ENCODE measurements around the gene EMC7.
A peak's percentile ranks its signal among the peaks of the same experiment; 100 is the strongest.

The EMC7 gene

DNA sequence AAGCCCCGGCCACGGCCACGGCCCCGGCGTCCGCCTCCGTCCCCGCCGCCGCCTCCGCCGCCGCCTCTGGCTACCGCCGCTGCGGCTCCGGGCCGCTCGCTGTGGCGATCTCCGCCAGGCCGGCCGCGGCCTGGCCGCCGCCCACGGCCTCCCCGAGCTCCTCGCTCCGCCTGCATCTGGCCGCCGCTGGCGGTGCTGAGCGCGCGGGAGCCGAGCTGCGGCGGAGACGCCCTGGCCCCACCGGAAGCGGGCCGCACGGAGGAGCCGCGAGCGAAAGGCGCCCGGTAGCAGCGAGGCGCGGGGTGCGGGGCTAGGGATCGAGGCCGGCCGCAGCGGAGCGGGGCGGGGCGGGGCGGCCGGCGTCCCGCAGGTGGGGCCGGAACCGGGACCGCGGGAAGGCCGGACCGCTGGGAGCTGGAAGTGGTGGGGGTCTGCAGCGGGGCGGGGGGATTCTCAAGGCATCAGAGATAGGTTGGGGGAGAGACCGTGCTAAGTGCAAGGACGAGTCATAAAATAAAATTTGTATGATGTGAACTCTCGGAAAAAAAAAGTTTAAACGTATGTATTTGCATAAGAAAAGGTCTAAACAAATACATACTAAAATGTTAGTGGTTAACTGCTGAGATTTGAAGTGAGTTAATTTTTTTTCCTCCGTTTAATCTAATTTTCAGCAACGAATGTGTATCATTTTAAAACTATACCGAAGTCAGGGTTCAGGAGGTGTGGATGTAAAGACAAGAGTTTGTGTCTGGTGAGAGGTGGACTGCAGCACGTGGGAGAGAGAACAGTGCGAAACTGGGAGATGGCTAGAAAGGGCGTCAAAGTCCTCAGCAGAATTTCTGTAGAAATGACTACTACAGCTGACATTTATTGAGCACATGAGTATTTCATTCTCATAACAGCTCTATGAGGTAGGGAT is 62.5 kb downstream of the EMC7 start, which contains the start of gene AVEN:
AVEN (minus strand) TSS at position 334 of the 919 bp plus-strand sequence; CDS start at position 176, 158 bp downstream.
- no peaks in the 10 kb centered on the region for H3K9me3 Mint-ChIP-seq
- intact Hi-C loops (cut with micrococcal nuclease) = loop anchor here (2.0 kb wide), 1 partner anchor 62 kb away; the partner anchor contains the start of gene EMC7
- peaks cover 16% of the 10 kb centered on the region for H3K4me1 Mint-ChIP-seq (ENCODE audit: low read depth)
- peak within 1 kb of the TSS; percentile 83 for H3K27ac Mint-ChIP-seq
- H3K4me3 Mint-ChIP-seq = peak within 1 kb of the TSS; percentile 86
- H3K27me3 Mint-ChIP-seq = no peaks in the 10 kb centered on the region
- H3K36me3 Mint-ChIP-seq (ENCODE audit: low read depth) = no peaks in the 10 kb centered on the region

DNA sequence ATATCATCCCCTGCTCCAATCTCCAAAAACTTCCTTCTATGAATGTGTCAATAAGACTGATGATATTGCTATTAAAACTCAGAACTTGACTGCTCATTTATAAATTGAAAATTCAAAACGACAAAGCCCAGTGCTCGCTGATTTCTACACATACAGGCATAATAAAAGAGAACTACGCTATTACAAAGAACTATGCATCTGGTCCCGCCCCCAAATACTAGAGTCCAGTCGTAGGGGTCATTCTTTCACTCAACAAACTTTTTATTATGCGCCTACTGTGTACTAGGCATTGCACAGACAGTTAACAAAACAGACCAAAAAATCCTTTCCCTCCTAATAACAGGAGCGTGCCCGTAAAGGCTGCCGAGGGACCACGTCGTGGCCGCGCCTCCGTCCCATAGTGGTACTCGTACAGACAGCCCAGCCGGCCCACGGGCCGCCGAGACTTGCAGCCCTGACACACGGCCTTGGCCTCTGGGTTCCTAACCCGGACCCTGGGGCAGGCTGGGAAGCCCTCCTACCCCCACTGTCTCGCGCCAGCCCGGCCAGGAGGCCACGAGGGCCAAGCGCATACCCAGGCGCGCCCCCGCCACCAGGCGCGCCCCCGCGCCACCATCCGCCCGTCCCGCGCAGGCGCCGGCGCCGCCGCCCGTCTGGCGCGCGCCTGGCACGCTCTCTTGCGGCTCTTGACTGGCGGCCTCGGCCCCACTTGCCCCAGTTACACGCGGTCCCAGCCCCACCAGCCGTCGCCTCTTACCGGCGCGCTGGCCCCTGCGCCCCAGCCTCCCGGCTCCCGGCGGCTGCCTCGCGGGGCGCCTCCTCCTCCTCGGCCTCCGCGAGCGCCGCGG is 63.4 kb downstream of the EMC7 start:
- no peaks in the 10 kb centered on the region for H3K27me3 Mint-ChIP-seq
- no peaks in the 10 kb centered on the region for H3K36me3 Mint-ChIP-seq (ENCODE audit: low read depth)
- H3K27ac Mint-ChIP-seq = peak overlapping the region; percentile 83
- H3K4me3 Mint-ChIP-seq = peak overlapping the region; percentile 86
- intact Hi-C loops (cut with micrococcal nuclease) = loop anchor here (2.0 kb wide), 1 partner anchor 63 kb away; the partner anchor contains the start of gene EMC7
- no peaks in the 10 kb centered on the region for H3K9me3 Mint-ChIP-seq
- H3K4me1 Mint-ChIP-seq (ENCODE audit: low read depth) = peaks cover 16% of the 10 kb centered on the region

All from dendritic cell treated with granulocyte-macrophage colony-stimulating factor and Interleukin-4, amounts not matched to agents 40 ng/mL and 50 ng/mL, for 4 days (primary cell).